ENCODE data around the gene HOXA7.

HOXA7 gene

GRCh38 chr7:27146491-27147198 lies 9.8 kb downstream of the HOXA7 start:
- DNase-seq (ENCODE audit: low spot score in 2 of 2) (no peak), ATAC-seq (replicated peaks; ENCODE audit: extremely low read depth, poor library complexity, severe bottlenecking) (no peak)
- Mint-ChIP-seq H3K36me3 (ENCODE audit: insufficient read depth) (peaks cover 8% of the 10 kb centered on the region), H3K4me1 (peaks cover 19% of the 10 kb centered on the region), H3K9me3 (no peaks in the 10 kb centered on the region), H3K4me3 (no peak overlapping the region), H3K27ac (ENCODE audit: low read depth) (no peak overlapping the region), H3K27me3 (peaks cover 79% of the 10 kb centered on the region)

GRCh38 chr7:27145914-27146412 lies 10.5 kb downstream of the HOXA7 start:
- ATAC-seq (replicated peaks; ENCODE audit: extremely low read depth, poor library complexity, severe bottlenecking), result no peak
- Mint-ChIP-seq H3K4me3 (no peak overlapping the region), H3K9me3 (no peaks in the 10 kb centered on the region), H3K36me3 (ENCODE audit: insufficient read depth) (peaks cover 2% of the 10 kb centered on the region), H3K27me3 (peaks cover 78% of the 10 kb centered on the region), H3K4me1 (peaks cover 12% of the 10 kb centered on the region), H3K27ac (ENCODE audit: low read depth) (no peak overlapping the region)
- no peak for DNase-seq (ENCODE audit: low spot score in 2 of 2)

GRCh38 chr7:27145165-27145913 lies 11.1 kb downstream of the HOXA7 start:
- Mint-ChIP-seq H3K4me1 (peaks cover 6% of the 10 kb centered on the region), H3K4me3 (no peak overlapping the region), H3K36me3 (ENCODE audit: insufficient read depth) (no peaks in the 10 kb centered on the region), H3K27me3 (peaks cover 72% of the 10 kb centered on the region), H3K27ac (ENCODE audit: low read depth) (no peak overlapping the region), H3K9me3 (no peaks in the 10 kb centered on the region)
- ATAC-seq (replicated peaks; ENCODE audit: extremely low read depth, poor library complexity, severe bottlenecking) (no peak), DNase-seq (ENCODE audit: low spot score in 2 of 2) (no peak)

GRCh38 chr7:27144781-27145164 lies 11.7 kb downstream of the HOXA7 start:
- Mint-ChIP-seq H3K27me3 (peaks cover 68% of the 10 kb centered on the region), H3K9me3 (no peaks in the 10 kb centered on the region)

GRCh38 chr7:27143950-27144780 lies 12.3 kb downstream of the HOXA7 start:
- Mint-ChIP-seq H3K9me3 (no peaks in the 10 kb centered on the region), H3K4me3 (no peak overlapping the region), H3K36me3 (ENCODE audit: insufficient read depth) (no peaks in the 10 kb centered on the region), H3K4me1 (peaks cover 5% of the 10 kb centered on the region), H3K27me3 (peaks cover 64% of the 10 kb centered on the region), H3K27ac (ENCODE audit: low read depth) (no peak overlapping the region)
- ATAC-seq (replicated peaks; ENCODE audit: extremely low read depth, poor library complexity, severe bottlenecking), result no peak
- no peak for DNase-seq (ENCODE audit: low spot score in 2 of 2)

More at GRCh38 chr7:27144781-27145164, 11.7 kb downstream of the HOXA7 start:
- Mint-ChIP-seq H3K27ac (ENCODE audit: low read depth) (no peak overlapping the region), H3K4me3 (no peak overlapping the region), H3K4me1 (peaks cover 5% of the 10 kb centered on the region), H3K36me3 (ENCODE audit: insufficient read depth) (no peaks in the 10 kb centered on the region)
- no peak for DNase-seq (ENCODE audit: low spot score in 2 of 2)
- ATAC-seq (replicated peaks; ENCODE audit: extremely low read depth, poor library complexity, severe bottlenecking), result no peak

DNA sequence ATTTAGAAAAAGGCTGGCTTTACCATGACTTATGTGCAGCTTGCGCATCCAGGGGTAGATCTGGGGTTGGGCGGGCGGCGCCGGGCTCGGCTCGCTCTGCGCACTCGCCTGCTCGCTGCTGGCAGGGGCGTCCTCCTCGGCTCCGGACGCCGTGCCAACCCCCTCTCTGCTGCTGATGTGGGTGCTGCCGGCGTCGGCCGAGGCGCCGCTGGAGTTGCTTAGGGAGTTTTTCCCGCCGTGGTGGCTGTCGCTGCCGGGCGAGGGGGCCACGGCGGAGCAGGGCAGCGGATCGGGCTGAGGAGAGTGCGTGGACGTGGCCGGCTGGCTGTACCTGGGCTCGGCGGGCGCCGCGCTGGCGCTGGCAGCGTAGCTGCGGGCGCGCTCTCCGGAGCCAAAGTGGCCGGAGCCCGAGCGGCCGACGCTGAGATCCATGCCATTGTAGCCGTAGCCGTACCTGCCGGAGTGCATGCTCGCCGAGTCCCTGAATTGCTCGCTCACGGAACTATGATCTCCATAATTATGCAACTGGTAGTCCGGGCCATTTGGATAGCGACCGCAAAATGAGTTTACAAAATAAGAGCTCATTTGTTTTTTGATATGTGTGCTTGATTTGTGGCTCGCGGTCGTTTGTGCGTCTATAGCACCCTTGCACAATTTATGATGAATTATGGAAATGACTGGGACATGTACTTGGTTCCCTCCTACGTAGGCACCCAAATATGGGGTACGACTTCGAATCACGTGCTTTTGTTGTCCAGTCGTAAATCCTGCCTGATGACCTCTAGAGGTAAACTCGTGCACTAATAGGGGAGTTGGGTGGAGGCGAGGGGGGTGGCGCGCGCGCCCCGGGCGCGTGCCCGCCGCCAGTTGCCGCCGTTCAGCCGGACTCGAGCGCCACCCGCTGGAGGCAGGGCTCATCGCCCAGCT lies 13.2 kb downstream of the HOXA7 start, which contains the start of gene HOXA5:
TSS of gene HOXA5 (minus strand) at position 659 of the 927 bp plus-strand sequence. CDS start at position 585, 74 bp downstream.
- peaks cover 63% of the 10 kb centered on the region for H3K27me3 Mint-ChIP-seq

GRCh38 chr7:27142580-27143022 lies 13.9 kb downstream of the HOXA7 start:
- Mint-ChIP-seq H3K9me3 (no peaks in the 10 kb centered on the region), H3K4me3 (no peak overlapping the region), H3K27me3 (peaks cover 63% of the 10 kb centered on the region), H3K36me3 (ENCODE audit: insufficient read depth) (no peaks in the 10 kb centered on the region), H3K27ac (ENCODE audit: low read depth) (no peak overlapping the region), H3K4me1 (no peaks in the 10 kb centered on the region)
- DNase-seq (ENCODE audit: low spot score in 2 of 2) (no peak), ATAC-seq (replicated peaks; ENCODE audit: extremely low read depth, poor library complexity, severe bottlenecking) (no peak)

More for the DNA sequence above, 13.2 kb downstream of the HOXA7 start, which contains the start of gene HOXA5:
- DNase-seq (ENCODE audit: low spot score in 2 of 2), result no peak
- Mint-ChIP-seq H3K4me3 (no peak within 1 kb of the TSS), H3K4me1 (peaks cover 5% of the 10 kb centered on the region), H3K9me3 (no peaks in the 10 kb centered on the region), H3K27ac (ENCODE audit: low read depth) (no peak within 1 kb of the TSS), H3K36me3 (ENCODE audit: insufficient read depth) (no peaks in the 10 kb centered on the region)
- ATAC-seq (replicated peaks; ENCODE audit: extremely low read depth, poor library complexity, severe bottlenecking), result no peak

DNA sequence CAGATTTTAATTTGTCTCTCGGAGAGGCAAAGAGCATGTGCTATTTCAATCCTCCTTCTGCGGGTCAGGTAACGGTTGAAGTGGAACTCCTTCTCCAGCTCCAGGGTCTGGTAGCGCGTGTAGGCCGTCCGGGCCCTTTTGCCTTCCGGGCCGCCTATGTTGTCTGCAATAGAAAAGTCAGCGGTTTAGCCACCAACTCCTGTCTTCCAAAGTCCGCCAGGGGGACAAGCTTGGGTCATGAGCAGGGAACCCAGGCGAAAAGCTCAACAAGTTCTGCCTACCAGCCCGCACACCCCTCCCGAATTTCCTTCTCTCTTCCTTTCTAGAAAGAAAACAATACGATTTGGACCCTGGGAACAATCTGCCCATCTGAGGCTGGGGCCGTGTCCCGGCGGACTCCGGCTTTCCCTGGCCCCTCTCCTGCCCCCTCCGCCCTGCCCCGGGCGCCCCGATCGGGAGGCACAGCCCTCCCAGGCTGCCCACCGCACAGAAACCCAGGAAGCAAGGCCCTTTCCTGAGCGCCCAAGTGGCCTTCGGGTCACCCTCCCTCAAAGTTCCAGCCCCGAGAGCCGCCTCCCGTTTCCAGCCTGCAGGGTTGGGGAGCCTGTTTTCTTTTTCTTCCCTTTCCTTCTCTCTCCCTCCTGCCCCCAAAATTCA lies 14.4 kb downstream of the HOXA7 start:
- Mint-ChIP-seq H3K27me3 (peaks cover 63% of the 10 kb centered on the region), H3K36me3 (ENCODE audit: insufficient read depth) (no peaks in the 10 kb centered on the region), H3K4me3 (no peak overlapping the region), H3K27ac (ENCODE audit: low read depth) (no peak overlapping the region), H3K9me3 (no peaks in the 10 kb centered on the region), H3K4me1 (no peaks in the 10 kb centered on the region)
- ATAC-seq (replicated peaks; ENCODE audit: extremely low read depth, poor library complexity, severe bottlenecking) (no peak), DNase-seq (ENCODE audit: low spot score in 2 of 2) (no peak)

GRCh38 chr7:27141137-27141922 lies 15.1 kb downstream of the HOXA7 start:
- Mint-ChIP-seq H3K27ac (ENCODE audit: low read depth) (no peak overlapping the region), H3K27me3 (peaks cover 63% of the 10 kb centered on the region), H3K4me1 (no peaks in the 10 kb centered on the region), H3K4me3 (no peak overlapping the region), H3K36me3 (ENCODE audit: insufficient read depth) (no peaks in the 10 kb centered on the region), H3K9me3 (no peaks in the 10 kb centered on the region)
- ATAC-seq (replicated peaks; ENCODE audit: extremely low read depth, poor library complexity, severe bottlenecking) (no peak), DNase-seq (ENCODE audit: low spot score in 2 of 2) (no peak)

DNA sequence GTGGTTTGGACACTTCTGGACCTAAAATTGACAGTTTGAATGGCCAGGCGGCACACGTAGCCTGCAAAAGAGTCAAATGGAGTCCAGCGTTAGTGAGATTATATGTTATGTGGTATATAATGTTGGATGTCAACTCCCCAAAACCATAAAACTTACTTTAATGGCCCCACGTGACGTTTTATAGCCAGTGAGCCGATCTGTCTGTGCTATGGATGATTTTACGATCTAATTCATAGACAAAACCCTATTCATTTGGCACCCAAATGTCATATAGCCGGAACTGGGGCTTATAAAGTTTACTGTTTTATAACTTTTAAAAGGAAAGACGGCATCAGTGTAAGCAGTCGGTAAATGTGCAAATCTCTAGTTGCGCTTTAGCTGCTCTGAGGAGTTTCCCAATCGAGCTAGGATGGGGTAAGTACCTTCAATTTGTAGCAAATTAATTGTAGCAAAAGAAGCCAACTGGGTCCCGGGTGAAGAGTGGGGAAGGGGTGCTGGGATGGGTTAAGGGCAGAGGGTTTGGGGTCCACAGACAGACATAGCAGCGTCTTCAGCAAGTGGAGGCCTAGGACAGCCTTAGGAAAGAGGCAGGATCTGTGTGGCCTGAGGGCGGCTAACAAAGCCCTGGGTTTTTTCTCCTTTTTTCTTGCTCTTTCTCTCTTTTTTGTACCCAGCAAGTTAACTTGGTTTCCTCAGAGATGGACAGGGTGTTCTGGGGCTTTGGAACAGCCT lies 16.2 kb downstream of the HOXA7 start:
- no peak overlapping the region for H3K27ac Mint-ChIP-seq (ENCODE audit: low read depth)
- ATAC-seq (replicated peaks; ENCODE audit: extremely low read depth, poor library complexity, severe bottlenecking) (no peak), DNase-seq (ENCODE audit: low spot score in 2 of 2) (no peak)
- H3K4me3 Mint-ChIP-seq, result no peak overlapping the region
- no peaks in the 10 kb centered on the region for H3K36me3 Mint-ChIP-seq (ENCODE audit: insufficient read depth)
- H3K9me3 Mint-ChIP-seq, result no peaks in the 10 kb centered on the region
- peaks cover 63% of the 10 kb centered on the region for H3K27me3 Mint-ChIP-seq
- H3K4me1 Mint-ChIP-seq, result no peaks in the 10 kb centered on the region

Data from central memory CD8-positive, alpha-beta T cell (primary cell).